GM18511 (cell line): ENCODE measurements around the gene SPHK2.

ENCODE experiments used
- ATAC-seq: cut with Tn5 transposase; IDR thresholded peaks from one replicate; pipeline ENCODE4 v1.9.1; 2021; ENCODE audit warnings: mild to moderate bottlenecking, moderate library complexity; ENCODE audit not compliant: unreplicated experiment

The SPHK2 gene

GRCh38 chr19:48603850-48604249 is 15.5 kb upstream of the SPHK2 start:
- no peak for ATAC-seq

GRCh38 chr19:48606463-48607358 is 12.6 kb upstream of the SPHK2 start, which contains the start of gene SPACA4:
Gene SPACA4, plus strand, starts transcription at chr19:48606742. Its CDS starts 237 bp downstream, at chr19:48606979.
- no peak for ATAC-seq

GRCh38 chr19:48607359-48607755 is 11.9 kb upstream of the SPHK2 start:
- ATAC-seq, result no peak

- no peak for ATAC-seq
Observed at GRCh38 chr19:48608798-48609263, 10.5 kb upstream of the SPHK2 start.

GRCh38 chr19:48609571-48610108 is 9.7 kb upstream of the SPHK2 start:
- ATAC-seq, result no peak

GRCh38 chr19:48611872-48612271 is 7.4 kb upstream of the SPHK2 start:
- ATAC-seq, result no peak

GRCh38 chr19:48613024-48613851 is 6.1 kb upstream of the SPHK2 start:
- no peak for ATAC-seq

GRCh38 chr19:48613852-48614435 is 5.4 kb upstream of the SPHK2 start:
- no peak for ATAC-seq

GRCh38 chr19:48614436-48615230 is 4.7 kb upstream of the SPHK2 start, which contains the start of gene FAM83E:
Gene FAM83E, minus strand, starts transcription at chr19:48615076. Its CDS starts 1,704 bp downstream, at chr19:48613372.
- ATAC-seq, result no peak

GRCh38 chr19:48615231-48616040 is 3.9 kb upstream of the SPHK2 start:
- no peak for ATAC-seq

- no peak for ATAC-seq
Observed at GRCh38 chr19:48616041-48616436, 3.3 kb upstream of the SPHK2 start.

- no peak for ATAC-seq
Observed at GRCh38 chr19:48616491-48617056, 2.7 kb upstream of the SPHK2 start.

GRCh38 chr19:48617146-48617937 is 2.0 kb upstream of the SPHK2 start:
- no peak for ATAC-seq

- ATAC-seq, result no peak
Observed at GRCh38 chr19:48618278-48618915, 909 bp upstream of the SPHK2 start.

GRCh38 chr19:48619692-48620585 is 633 bp downstream of the SPHK2 start:
- ATAC-seq, result no peak

GRCh38 chr19:48623556-48624066 is 4.3 kb downstream of the SPHK2 start:
- no peak for ATAC-seq
